GM12878 (cell line): ENCODE data around the gene NPAS1. TPM values are rescaled to one million over a fixed set of nuclear protein-coding genes. Genes with fewer than 3 reads are reported as not detected.

ENCODE experiments used
- CEBPZ ChIP-seq: fragments of 150-350 bp; IDR thresholded peaks from 2 replicates; pipeline ENCODE4 v1.6.1; 2016; ENCODE audit warnings: low read depth, low read length
- TARDBP ChIP-seq: IDR thresholded peaks from 2 replicates; pipeline ENCODE4 v1.6.1; 2016; ENCODE audit warnings: borderline replicate concordance
- ZBTB40 ChIP-seq: fragments of 450-650 bp; IDR thresholded peaks from 2 replicates; pipeline ENCODE4 v1.6.1; 2016; ENCODE audit warnings: mild to moderate bottlenecking, moderate library complexity, borderline replicate concordance
- polyA plus RNA-seq, 11 experiments: library from polyadenylated mRNA; depleted of rRNA in 4 of 11; unstranded in 6 of 11; stranded (reverse) in 5 of 11; fragments of >200 nt; fragmentation: Nextera tagmentation in 4 of 11; fragmentation: Illumina TruSeq in 1 of 11; extraction: Ambion mirVana in 4 of 11; extraction: Trizol in 1 of 11; gene quantifications; 1 replicate in 1 of 11; 2 replicates in 10 of 11; pipeline versions ENCODE4 v1.2.1 to v1.2.3, GENCODE V29; 2011 to 2016; ENCODE audit warnings: inconsistent platforms in 2 of 11, missing spikeins in 2 of 11, low read depth in 1 of 11
- total RNA-seq, 4 experiments: library from RNA; depleted of rRNA in 3 of 4; stranded (reverse); fragments of >200 nt in 3 of 4; fragmentation: Illumina TruSeq in 1 of 4; extraction: Trizol in 1 of 4; gene quantifications; 2 replicates each; pipeline versions ENCODE4 v1.2.1 to v1.2.3, GENCODE V29; 2013 to 2021

The NPAS1 gene
- total and polyA plus RNA-seq, 10 of the 15 experiments (the other 5 are each of a cell fraction or from before 2014, with no cell fraction given): 0.14 to 0.72 (median 0.28) TPM; not detected in 3

- TF ChIP-seq ZBTB40: no peak
- no peak for TF ChIP-seq TARDBP
- no peak for TF ChIP-seq CEBPZ
- TF ChIP-seq, all 136 proteins: peak for 0
These were observed 25.6 kb downstream of the NPAS1 start (continued) for GRCh38 chr19:47044946-47045866.
